Subcutaneous abdominal adipose tissue (tissue), 5 donors: ENCODE measurements around the gene BEND6.

Source experiments
- H3K27ac ChIP-seq: one replicate; pipeline ENCODE4 v1.7.0; 2013; ENCODE audit warnings: low read depth, mild to moderate bottlenecking, inconsistent platforms, low read length, moderate library complexity
- H3K27me3 ChIP-seq, 5 donors: one replicate each; pipeline ENCODE4 v1.7.0; 2013; ENCODE audit warnings: low read length in 5 of 5, inconsistent platforms in 1 of 5; ENCODE audit not compliant: control insufficient read depth in 5 of 5, insufficient read depth in 4 of 5
- H3K36me3 ChIP-seq, 5 donors: one replicate each; pipeline ENCODE4 v1.7.0; 2013; ENCODE audit warnings: low read length in 5 of 5; ENCODE audit not compliant: control insufficient read depth in 5 of 5, insufficient read depth in 5 of 5
- H3K4me1 ChIP-seq, 5 donors: one replicate each; pipeline ENCODE4 v1.7.0; 2013; ENCODE audit warnings: low read length in 5 of 5, mild to moderate bottlenecking in 3 of 5, moderate library complexity in 1 of 5; ENCODE audit not compliant: control insufficient read depth in 5 of 5, insufficient read depth in 5 of 5
- H3K4me3 ChIP-seq, 5 donors: one replicate each; pipeline ENCODE4 v1.7.0; 2013; ENCODE audit warnings: low read length in 5 of 5, low read depth in 1 of 5
- H3K9ac ChIP-seq, 5 donors: one replicate each; pipeline ENCODE4 v1.7.0; 2013; ENCODE audit warnings: low read length in 5 of 5, mild to moderate bottlenecking in 4 of 5, moderate library complexity in 3 of 5
- H3K9me3 ChIP-seq, 5 donors: one replicate each; pipeline ENCODE4 v1.7.0; 2013; ENCODE audit warnings: low read length in 5 of 5; ENCODE audit not compliant: control insufficient read depth in 5 of 5
- donor health status: healthy.
- donor health status: healthy.
- donor health status: healthy.
- donor health status: healthy.
- donor health status: healthy.

Gene BEND6

DNA sequence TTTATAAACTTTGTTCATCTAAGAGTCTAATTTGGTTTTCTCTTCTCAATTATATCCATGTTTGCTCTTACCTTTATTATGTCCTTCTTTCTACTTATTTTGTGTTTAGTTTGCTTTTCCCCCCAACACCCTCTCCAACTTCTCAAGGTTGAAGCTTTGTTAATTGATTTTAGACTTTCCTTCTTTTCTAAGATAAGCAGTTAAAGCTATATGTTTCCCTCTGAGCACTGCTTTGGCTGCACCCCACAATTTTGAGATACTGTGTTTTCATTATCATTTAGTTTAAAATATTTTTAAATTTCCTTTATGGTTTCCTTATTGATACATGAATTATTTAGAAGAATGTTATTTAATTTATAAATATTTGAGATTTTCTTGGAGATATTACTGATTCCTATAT, 13.9 kb upstream of the BEND6 start:
- no peak overlapping the region for H3K27ac ChIP-seq
- H3K27me3 ChIP-seq, result no peaks in the 10 kb centered on the region

DNA sequence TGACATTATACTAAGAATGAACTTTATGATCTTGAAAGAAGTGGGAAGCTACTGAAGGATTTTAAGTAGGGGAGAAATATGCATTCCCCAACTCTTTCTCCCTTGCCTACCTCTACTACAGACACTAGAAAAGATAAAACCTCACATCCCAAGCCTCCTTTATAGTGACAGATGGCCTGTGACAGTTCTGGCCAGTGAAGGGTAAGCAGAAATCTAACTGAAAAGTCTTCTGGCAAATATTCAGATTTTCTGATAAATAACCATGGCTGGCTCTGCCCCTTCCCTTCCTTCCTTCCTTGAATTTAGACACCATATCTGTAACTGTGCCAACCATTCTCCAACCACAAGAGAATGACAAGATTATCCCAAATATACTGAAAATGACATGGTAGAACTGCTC, 10.2 kb upstream of the BEND6 start:
- peaks cover 6 to 10% (median 8%) of the 10 kb centered on the region in 5 donors for H3K9me3 ChIP-seq
- H3K9ac ChIP-seq, result no peak overlapping the region
- H3K36me3 ChIP-seq, result no peaks in the 10 kb centered on the region
- no peak overlapping the region for H3K4me3 ChIP-seq
- no peak overlapping the region for H3K27ac ChIP-seq
- H3K27me3 ChIP-seq, result no peaks in the 10 kb centered on the region
- no peaks in the 10 kb centered on the region for H3K4me1 ChIP-seq

More for the DNA sequence above, 13.9 kb upstream of the BEND6 start:
- H3K9ac ChIP-seq, result no peak overlapping the region
- H3K4me3 ChIP-seq, result no peak overlapping the region
- H3K9me3 ChIP-seq, result peaks cover 6 to 10% (median 8%) of the 10 kb centered on the region in 5 donors
- H3K4me1 ChIP-seq, result no peaks in the 10 kb centered on the region
- no peaks in the 10 kb centered on the region for H3K36me3 ChIP-seq

DNA sequence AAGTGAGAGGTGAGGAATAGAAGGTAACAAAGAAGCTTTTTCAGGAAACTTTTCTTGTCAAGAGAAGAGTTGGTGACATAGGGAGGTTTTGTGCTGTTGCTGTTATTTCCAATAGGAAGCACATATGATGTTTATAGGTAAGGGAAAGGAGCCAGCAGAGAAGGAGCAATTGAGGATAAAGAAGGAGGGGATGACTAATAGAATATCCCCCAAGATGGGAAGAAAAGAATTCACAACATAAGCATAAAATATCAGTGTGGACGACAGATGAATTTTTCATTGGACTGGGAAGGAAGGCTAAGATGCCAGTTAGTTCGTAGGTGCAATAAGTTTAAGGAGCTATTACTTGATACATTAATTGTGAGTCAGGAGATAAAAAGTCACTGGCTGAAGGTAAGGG, 8.5 kb upstream of the BEND6 start:
- Histone ChIP-seq H3K9ac (no peak overlapping the region), H3K27me3 (no peaks in the 10 kb centered on the region), H3K9me3 (peaks cover 0 to 5% (median 4%) of the 10 kb centered on the region in 5 donors), H3K36me3 (no peaks in the 10 kb centered on the region), H3K27ac (no peak overlapping the region), H3K4me1 (no peaks in the 10 kb centered on the region), H3K4me3 (no peak overlapping the region)

DNA sequence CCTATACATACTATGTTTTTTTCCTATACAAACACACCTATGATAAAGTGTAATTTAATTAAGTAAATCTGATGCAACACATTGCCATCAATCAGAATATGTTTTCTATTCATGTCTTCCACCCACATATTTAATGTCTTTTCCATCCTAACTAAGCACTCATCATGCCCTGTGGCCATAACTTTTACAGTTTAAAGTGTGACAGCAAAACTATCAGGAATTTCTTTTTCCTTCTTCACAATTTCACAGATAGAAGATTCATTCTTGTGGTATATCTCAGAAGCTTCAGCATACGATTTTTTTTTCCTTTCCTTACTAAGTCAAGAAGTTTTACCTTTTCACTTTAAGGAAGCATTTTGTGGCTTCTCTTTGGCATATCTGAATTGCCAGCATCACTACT, 7.0 kb upstream of the BEND6 start:
- H3K27me3 ChIP-seq, result no peaks in the 10 kb centered on the region
- no peaks in the 10 kb centered on the region for H3K4me1 ChIP-seq
- H3K4me3 ChIP-seq, result no peak overlapping the region
- no peaks in the 10 kb centered on the region for H3K9me3 ChIP-seq
- H3K36me3 ChIP-seq, result no peaks in the 10 kb centered on the region
- no peak overlapping the region for H3K9ac ChIP-seq
- no peak overlapping the region for H3K27ac ChIP-seq

DNA sequence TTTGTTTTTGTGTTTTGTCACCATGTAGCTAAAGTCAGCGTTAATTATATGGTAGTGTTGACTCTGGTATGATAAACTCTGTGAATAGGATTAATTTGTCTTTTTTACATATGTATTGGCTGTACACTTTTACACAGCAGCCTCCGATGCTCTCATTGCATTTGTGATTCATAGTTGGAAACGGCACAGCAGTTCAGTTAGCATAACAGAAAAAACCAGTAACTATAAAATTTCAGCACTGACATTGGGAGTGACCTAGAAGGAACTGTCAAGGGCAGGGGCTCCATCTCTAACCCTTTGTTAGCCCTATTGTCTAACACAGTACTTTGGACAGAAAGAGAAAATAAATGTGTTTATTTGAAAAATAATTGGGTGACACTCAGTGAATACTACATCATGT, 5.6 kb upstream of the BEND6 start:
- Histone ChIP-seq H3K27ac (no peak overlapping the region), H3K9ac (no peak overlapping the region), H3K36me3 (no peaks in the 10 kb centered on the region), H3K27me3 (peaks cover 0 to 7% (median 5%) of the 10 kb centered on the region in 5 donors), H3K4me3 (no peak overlapping the region), H3K4me1 (peaks cover 0 to 11% (median 9%) of the 10 kb centered on the region in 5 donors), H3K9me3 (no peaks in the 10 kb centered on the region)

DNA sequence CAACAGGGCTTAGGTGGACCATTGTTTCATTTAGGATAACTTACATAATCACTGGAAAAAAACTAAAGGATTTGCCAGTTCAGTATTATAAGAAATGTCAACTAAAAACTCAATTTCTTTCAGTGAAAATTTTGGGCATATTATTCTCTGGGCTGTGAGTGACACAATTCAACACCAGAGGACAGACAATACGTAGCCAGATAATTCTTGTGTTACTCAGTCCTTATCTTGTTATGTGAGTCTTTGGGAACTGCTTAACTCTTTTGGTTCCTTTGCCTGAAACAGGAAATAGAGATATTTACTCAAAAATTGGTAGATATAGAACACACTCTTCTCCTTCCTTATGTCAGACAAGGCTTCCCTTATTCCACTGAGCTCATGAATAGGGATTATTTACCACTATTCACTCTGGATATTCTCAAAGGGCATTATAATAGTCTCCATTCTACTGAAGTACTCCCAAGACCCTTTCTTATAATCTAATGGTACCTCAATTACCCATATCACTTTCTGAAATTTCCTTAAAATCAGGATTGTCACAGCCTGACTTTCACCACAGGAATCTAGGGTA, 4.9 kb upstream of the BEND6 start:
- H3K27ac ChIP-seq, result no peak overlapping the region

DNA sequence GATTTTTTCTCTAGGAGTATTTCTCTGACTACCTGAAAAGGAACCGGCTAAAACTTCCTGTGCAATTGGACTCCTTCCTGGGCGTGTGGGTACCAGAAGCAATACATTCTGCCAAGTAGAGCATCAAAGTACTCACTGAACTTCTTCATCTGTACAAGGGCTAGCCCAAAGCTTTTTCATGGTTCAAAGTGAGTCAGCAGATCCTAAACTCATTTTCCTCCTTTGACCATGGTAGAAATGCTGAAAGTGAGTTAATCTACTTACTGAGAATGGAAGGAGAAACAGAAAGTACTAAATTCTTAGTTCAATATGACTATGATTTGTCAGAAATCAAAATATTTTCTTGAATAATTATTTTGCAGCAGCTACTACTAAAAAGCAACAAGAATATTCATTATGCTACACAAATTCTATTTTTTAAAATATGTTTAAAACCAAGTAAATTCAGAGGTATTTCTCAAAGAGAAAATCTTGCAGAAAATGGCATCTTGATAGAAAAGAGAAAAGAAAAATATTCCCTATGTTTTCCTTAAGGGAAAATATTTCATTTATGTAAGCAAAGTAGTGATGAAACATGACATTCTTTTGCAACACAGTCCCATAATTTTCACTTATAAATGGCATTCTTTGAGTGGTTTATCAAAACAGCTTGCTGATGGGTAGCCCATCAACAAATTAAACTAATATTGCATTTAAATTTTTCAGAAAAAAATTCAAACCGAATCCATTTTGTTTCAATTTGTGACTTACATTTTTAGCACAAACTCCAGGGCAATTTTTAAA, 3.7 kb upstream of the BEND6 start:
- H3K4me1 ChIP-seq, result peaks cover 0 to 21% (median 20%) of the 10 kb centered on the region in 5 donors
- no peaks in the 10 kb centered on the region for H3K9me3 ChIP-seq
- peaks cover 0 to 7% (median 5%) of the 10 kb centered on the region in 5 donors for H3K27me3 ChIP-seq
- H3K36me3 ChIP-seq, result no peaks in the 10 kb centered on the region
- no peak overlapping the region for H3K4me3 ChIP-seq
- H3K9ac ChIP-seq, result no peak overlapping the region
- no peak overlapping the region for H3K27ac ChIP-seq

More for the DNA sequence above, 4.9 kb upstream of the BEND6 start:
- Histone ChIP-seq H3K4me3 (no peak overlapping the region), H3K27me3 (peaks cover 0 to 7% (median 5%) of the 10 kb centered on the region in 5 donors), H3K4me1 (peaks cover 0 to 12% (median 10%) of the 10 kb centered on the region in 5 donors), H3K9ac (no peak overlapping the region), H3K9me3 (no peaks in the 10 kb centered on the region), H3K36me3 (no peaks in the 10 kb centered on the region)

DNA sequence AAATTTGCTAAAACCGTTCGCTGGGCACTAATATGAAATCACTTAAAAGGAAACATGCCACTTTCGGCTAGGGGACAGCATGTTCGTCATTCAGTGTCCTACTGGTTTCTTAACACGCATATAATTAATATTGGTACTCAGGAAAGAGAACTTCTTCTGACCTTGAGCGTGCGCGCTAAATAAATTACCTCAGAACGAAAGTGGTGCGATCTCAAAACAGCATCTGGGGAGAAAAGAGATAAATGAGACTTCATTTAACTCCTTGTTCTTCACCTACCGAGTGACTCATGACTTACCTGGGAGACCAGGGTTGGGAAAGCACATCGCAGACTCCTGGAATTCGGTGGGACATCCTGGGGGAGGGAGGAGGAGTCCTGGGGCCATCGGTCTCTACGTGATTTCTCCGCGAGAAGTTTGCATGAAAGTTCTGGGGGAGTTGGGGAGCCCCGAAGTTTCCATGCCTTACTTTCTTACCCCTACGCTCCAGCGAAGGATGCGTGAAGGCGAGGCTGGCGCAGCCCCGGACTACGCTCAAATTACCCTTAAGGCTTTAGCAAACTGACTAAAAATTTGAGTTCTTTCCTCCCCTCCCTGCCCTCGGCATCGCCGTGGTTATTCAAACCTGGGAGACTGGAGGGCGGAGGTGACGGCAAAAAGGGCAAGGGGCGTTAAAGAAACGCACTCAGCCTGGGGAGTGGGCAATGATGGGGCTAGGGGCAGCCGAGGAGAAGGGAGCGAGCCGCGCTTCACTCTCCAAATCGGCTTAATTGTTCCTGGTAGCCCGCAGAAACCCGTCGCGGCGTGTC, 1.1 kb upstream of the BEND6 start:
- H3K9ac ChIP-seq, result peak overlapping the region in 4 of 5 donors; percentile 37 to 55 (median 45)
- no peak overlapping the region for H3K27ac ChIP-seq
- H3K36me3 ChIP-seq, result no peaks in the 10 kb centered on the region
- peak overlapping the region; percentile 69 to 81 (median 78) for H3K4me3 ChIP-seq
- peaks cover 0 to 21% (median 20%) of the 10 kb centered on the region in 5 donors for H3K4me1 ChIP-seq
- H3K9me3 ChIP-seq, result no peaks in the 10 kb centered on the region
- peaks cover 0 to 7% (median 5%) of the 10 kb centered on the region in 5 donors for H3K27me3 ChIP-seq

DNA sequence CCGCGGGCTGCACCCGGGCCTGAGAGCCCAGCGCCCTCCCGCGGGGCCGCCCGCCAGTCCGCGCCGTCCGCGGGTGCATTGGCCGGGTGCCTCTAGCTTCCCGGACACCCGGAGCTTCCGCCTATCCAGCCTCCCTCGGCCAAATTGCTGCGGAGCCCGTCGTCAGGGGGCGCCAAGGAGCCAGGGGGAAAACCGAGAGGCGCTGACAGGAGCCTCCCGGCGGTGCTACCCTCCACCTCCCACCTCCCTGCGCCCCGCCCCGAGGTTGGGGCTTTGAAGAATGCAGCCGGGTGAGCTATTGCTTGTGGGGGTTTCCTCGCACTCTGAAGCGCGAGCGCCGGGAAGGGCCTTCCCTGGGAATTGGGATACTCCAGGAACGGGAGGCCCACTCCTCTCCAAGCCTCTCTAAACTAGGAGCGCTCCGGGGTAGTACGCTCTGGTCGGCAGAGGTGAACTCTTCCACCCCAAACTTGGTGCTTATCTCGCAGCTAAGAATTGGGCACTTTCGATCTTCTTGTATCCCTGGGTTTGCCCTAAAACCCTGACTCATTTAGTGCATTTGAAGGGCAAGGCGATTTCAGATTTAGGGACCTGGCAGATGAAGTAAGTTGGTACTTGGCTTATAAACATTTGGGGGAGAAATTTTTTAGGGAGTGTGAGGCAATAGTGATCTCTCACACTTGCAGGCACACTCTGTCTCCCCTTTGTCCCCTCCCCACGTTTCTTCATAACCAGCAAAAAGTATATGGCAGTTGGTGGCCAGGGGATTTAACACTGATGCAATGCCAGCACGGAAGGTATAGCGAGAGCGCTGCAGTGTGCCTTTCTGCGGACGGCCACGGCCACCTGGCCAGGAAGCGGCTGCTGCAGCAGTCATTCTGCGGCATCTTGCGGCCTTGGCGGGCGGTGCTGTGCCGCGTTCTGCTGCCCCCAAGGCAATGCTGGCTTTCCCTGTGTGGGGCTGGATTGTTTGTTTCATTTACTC, 556 bp downstream of the BEND6 start:
- Histone ChIP-seq H3K36me3 (no peaks in the 10 kb centered on the region), H3K4me3 (peak overlapping the region; percentile 69 to 80 (median 72)), H3K27me3 (peaks cover 0 to 7% (median 5%) of the 10 kb centered on the region in 5 donors), H3K27ac (peak overlapping the region; percentile 20), H3K4me1 (peaks cover 0 to 21% (median 20%) of the 10 kb centered on the region in 5 donors), H3K9ac (peak overlapping the region in 3 of 5 donors; percentile 49 to 59 (median 56)), H3K9me3 (no peaks in the 10 kb centered on the region)
